C4-2B (cell line): ENCODE measurements around the gene SLFN12L.

Experiments
- CTCF ChIP-seq: fragments of 450-650 bp; conservative IDR thresholded peaks from 2 replicates; pipeline ENCODE4 v1.5.1; 2017; ENCODE audit warnings: mild to moderate bottlenecking
- ZFX ChIP-seq: fragments of 450-650 bp; IDR thresholded peaks from 2 replicates; pipeline ENCODE4 v1.6.1; 2017

- TF ChIP-seq CTCF (no peak), ZFX (no peak)
Observed at GRCh38 chr17:35531160-35531559, 6.3 kb downstream of the SLFN12L start.
